Measurements from ENCODE around the gene PLCH2.

The PLCH2 gene

GRCh38 chr1:2523191-2523890 is 47.3 kb downstream of the PLCH2 start:
- Histone ChIP-seq H3K9me3 (ENCODE audit: control insufficient read depth, insufficient read depth, low read length) (no peaks in the 10 kb centered on the region), H3K4me3 (ENCODE audit: low read depth, low read length) (no peak overlapping the region), H3K36me3 (ENCODE audit: control insufficient read depth, insufficient read depth, low read length) (peaks cover 35% of the 10 kb centered on the region), H3K27ac (ENCODE audit: low read depth, low read length) (no peak overlapping the region), H3K27me3 (ENCODE audit: control insufficient read depth, insufficient read depth, low read length) (peaks cover 17% of the 10 kb centered on the region), H3K4me1 (ENCODE audit: control insufficient read depth, insufficient read depth, low read length) (peaks cover 27% of the 10 kb centered on the region), H3K9ac (ENCODE audit: low read depth, low read length) (no peak overlapping the region)

DNA sequence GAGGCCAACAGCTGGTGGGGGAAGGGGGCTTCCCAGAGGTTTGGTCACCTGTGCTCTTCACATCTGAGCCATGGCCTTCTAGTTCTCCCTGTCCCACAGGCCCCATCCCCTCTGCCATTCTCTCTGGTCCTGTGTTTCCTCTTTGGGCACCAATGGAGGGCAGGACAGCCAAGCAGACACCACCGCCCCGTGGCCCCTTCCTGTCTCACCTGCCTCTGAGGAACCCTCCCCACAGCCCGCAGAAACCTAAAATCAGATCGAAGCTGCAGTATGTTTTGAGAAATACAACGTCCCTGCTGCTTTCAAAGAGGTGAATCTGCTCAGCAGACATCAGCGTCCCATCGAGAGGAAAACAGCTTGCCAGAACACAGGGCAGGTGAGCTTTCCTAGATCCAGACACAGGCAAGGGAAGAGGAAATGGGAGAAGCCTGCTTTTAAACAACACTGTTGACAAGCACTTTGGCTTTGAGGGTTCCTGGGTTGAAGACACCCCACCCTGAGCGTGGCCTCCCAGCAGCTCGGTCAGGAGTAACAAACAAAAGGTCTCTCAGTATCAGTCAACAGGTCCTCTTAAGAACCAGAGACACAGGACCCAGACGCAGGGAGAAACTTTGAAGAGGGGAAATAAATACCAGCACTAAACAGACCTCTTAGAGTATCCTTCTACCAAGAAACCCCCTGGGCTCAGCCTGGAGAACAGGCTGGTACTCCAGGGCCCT is 48.0 kb downstream of the PLCH2 start:
- Histone ChIP-seq H3K4me3 (ENCODE audit: low read depth, low read length) (no peak overlapping the region), H3K27ac (ENCODE audit: low read depth, low read length) (no peak overlapping the region)

DNA sequence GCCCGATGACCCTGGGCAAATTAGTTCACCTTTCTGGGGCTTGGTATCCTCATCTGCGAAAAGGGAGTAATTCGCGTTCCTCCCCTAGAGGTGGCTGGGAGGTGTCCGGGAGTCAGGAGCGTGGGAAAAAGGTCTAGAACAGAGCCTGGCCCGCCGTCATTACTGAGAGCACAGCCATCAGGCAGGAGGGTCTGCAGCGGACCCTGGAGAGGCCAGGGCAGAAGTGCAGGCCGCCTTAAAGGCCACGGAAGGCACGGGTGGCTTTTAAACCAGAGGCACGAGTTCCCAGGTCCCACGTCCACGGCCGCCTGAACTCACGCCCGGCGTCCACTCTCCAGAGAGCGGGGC is 49.5 kb downstream of the PLCH2 start:
- Histone ChIP-seq H3K9me3 (ENCODE audit: control insufficient read depth, insufficient read depth, low read length) (no peaks in the 10 kb centered on the region), H3K4me3 (ENCODE audit: low read depth, low read length) (peak overlapping the region; percentile 97), H3K4me1 (ENCODE audit: control insufficient read depth, insufficient read depth, low read length) (peaks cover 35% of the 10 kb centered on the region), H3K27ac (ENCODE audit: low read depth, low read length) (peak overlapping the region; percentile 42), H3K9ac (ENCODE audit: low read depth, low read length) (peak overlapping the region; percentile 61), H3K36me3 (ENCODE audit: control insufficient read depth, insufficient read depth, low read length) (peaks cover 15% of the 10 kb centered on the region), H3K27me3 (ENCODE audit: control insufficient read depth, insufficient read depth, low read length) (peaks cover 35% of the 10 kb centered on the region)

More for the DNA sequence above, 48.0 kb downstream of the PLCH2 start:
- peaks cover 28% of the 10 kb centered on the region for H3K36me3 ChIP-seq (ENCODE audit: control insufficient read depth, insufficient read depth, low read length)
- H3K4me1 ChIP-seq (ENCODE audit: control insufficient read depth, insufficient read depth, low read length): peaks cover 34% of the 10 kb centered on the region
- no peak overlapping the region for H3K9ac ChIP-seq (ENCODE audit: low read depth, low read length)
- H3K9me3 ChIP-seq (ENCODE audit: control insufficient read depth, insufficient read depth, low read length): no peaks in the 10 kb centered on the region
- H3K27me3 ChIP-seq (ENCODE audit: control insufficient read depth, insufficient read depth, low read length): peaks cover 24% of the 10 kb centered on the region

- peaks cover 42% of the 10 kb centered on the region for H3K27me3 ChIP-seq (ENCODE audit: control insufficient read depth, insufficient read depth, low read length)
- peak within 1 kb of the TSS; percentile 61 for H3K9ac ChIP-seq (ENCODE audit: low read depth, low read length)
- H3K36me3 ChIP-seq (ENCODE audit: control insufficient read depth, insufficient read depth, low read length): peaks cover 8% of the 10 kb centered on the region
- peak within 1 kb of the TSS; percentile 90 for H3K27ac ChIP-seq (ENCODE audit: low read depth, low read length)
- H3K9me3 ChIP-seq (ENCODE audit: control insufficient read depth, insufficient read depth, low read length): no peaks in the 10 kb centered on the region
- peak within 1 kb of the TSS; percentile 97 for H3K4me3 ChIP-seq (ENCODE audit: low read depth, low read length)
- H3K4me1 ChIP-seq (ENCODE audit: control insufficient read depth, insufficient read depth, low read length): peaks cover 35% of the 10 kb centered on the region
These were observed 50.1 kb downstream of the PLCH2 start, which contains the start of gene PANK4 for GRCh38 chr1:2525920-2526823. TSS of gene PANK4 (minus strand) at chr1:2526596. CDS start at chr1:2526587, 9 bp downstream.

DNA sequence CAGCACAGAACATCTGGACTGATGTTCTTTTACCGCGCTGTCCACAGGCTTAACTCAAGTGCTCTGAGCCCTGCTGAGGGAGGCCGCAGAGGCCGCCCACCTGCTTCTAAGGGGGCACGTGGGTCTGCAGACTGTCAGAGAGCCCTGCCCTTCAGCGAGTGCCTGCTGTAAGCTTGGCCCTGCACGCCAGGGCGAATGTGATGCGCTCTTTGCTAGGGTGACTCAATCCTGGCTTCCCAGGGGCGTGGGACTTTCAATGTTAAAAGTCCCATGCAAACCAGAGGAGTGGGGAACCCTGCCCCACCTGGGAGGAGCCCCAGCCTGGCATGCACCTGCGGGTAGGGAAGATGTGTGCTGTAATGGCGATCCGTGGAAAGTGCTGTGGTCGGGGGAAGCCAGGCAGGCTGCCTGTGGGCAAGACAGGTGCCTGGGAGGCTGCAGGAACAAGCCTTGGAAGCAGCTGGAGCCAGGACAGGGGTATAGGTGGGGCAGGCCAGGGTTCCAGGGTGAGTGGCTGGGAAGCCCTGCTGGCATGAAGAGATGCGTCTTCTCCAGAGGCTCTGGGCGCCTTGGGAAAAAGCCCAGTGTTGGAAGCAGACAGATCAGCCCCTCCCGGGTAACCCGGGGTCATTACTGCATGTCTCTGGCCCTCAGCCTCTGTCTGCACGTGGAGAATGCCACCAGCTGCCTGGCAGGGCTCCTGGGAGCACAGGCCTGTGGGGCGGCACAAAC is 50.9 kb downstream of the PLCH2 start:
- H3K4me3 ChIP-seq (ENCODE audit: low read depth, low read length): peak overlapping the region; percentile 97; the same call in 1 of the 2 replicates
- H3K9ac ChIP-seq (ENCODE audit: low read depth, low read length): no peak overlapping the region
- peaks cover 4% of the 10 kb centered on the region; the same call in 1 of the 2 replicates for H3K36me3 ChIP-seq (ENCODE audit: control insufficient read depth, insufficient read depth, low read length)
- peaks cover 35% of the 10 kb centered on the region for H3K4me1 ChIP-seq (ENCODE audit: control insufficient read depth, insufficient read depth, low read length)
- peaks cover 50% of the 10 kb centered on the region for H3K27me3 ChIP-seq (ENCODE audit: control insufficient read depth, insufficient read depth, low read length)
- no peaks in the 10 kb centered on the region for H3K9me3 ChIP-seq (ENCODE audit: control insufficient read depth, insufficient read depth, low read length)
- H3K27ac ChIP-seq (ENCODE audit: low read depth, low read length): no peak overlapping the region

DNA sequence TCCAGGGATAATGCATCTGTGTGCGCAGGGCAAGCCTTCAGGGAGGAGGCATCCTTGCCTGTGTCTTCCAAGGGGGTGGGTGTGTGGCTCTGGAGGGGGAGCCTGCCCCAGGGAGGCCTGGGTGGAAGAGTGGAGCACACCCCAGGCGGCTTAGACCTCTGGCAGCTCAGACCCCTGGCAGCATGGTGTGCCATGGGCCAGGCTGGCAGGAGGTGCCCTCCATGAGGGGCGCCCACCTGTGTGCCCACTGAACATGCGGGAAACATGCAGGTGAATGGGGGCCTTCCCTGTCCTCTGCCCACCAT is 51.4 kb downstream of the PLCH2 start:
- H3K27me3 ChIP-seq (ENCODE audit: control insufficient read depth, insufficient read depth, low read length): peaks cover 55% of the 10 kb centered on the region

DNA sequence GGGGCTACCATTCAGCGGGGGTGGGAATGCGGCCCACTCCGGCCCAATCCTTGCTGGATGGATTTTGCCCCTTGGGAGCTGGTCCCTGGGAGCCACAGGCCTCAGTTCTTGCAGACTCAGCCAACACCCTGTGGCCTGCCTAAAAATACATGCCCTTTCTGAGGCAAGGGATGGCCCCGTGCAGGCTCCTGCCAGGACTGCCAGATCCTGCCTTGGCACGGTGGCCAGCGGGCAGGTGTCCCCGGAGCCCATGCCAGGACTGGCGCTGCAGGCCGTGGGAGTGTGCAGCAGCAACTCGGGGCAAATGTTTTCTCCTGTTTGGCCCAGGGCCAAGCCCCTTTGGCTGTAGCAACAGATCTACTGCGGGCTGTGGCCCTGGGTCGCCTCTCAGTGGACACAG is 51.9 kb downstream of the PLCH2 start:
- Histone ChIP-seq H3K4me1 (ENCODE audit: control insufficient read depth, insufficient read depth, low read length) (peaks cover 35% of the 10 kb centered on the region), H3K9me3 (ENCODE audit: control insufficient read depth, insufficient read depth, low read length) (no peaks in the 10 kb centered on the region), H3K9ac (ENCODE audit: low read depth, low read length) (no peak overlapping the region), H3K27ac (ENCODE audit: low read depth, low read length) (no peak overlapping the region), H3K27me3 (ENCODE audit: control insufficient read depth, insufficient read depth, low read length) (peaks cover 60% of the 10 kb centered on the region), H3K36me3 (ENCODE audit: control insufficient read depth, insufficient read depth, low read length) (peaks cover under 1% of the 10 kb centered on the region; the same call in 1 of the 2 replicates), H3K4me3 (ENCODE audit: low read depth, low read length) (no peak overlapping the region)

More for the DNA sequence above, 51.4 kb downstream of the PLCH2 start:
- H3K4me3 ChIP-seq (ENCODE audit: low read depth, low read length): no peak overlapping the region
- H3K9me3 ChIP-seq (ENCODE audit: control insufficient read depth, insufficient read depth, low read length): no peaks in the 10 kb centered on the region
- no peak overlapping the region for H3K9ac ChIP-seq (ENCODE audit: low read depth, low read length)
- peaks cover 35% of the 10 kb centered on the region for H3K4me1 ChIP-seq (ENCODE audit: control insufficient read depth, insufficient read depth, low read length)
- no peak overlapping the region for H3K27ac ChIP-seq (ENCODE audit: low read depth, low read length)
- H3K36me3 ChIP-seq (ENCODE audit: control insufficient read depth, insufficient read depth, low read length): peaks cover 4% of the 10 kb centered on the region; the same call in 1 of the 2 replicates

DNA sequence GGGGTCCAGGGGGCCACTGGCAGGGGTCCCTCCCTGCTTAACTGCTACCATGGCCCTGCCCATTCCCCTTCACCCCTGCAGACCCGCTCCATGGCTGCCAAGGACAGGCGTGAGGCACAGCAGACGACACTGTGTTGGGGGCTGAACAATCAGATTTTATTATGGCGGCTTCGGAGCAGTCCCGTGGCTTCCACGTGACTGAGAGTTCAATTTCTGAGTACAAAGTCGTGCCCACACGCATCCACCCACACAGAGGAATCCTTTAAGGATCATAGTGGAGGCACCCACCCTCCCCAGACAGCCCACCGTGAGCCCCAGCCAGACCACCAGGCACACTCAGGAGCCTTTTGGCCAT is 52.5 kb downstream of the PLCH2 start:
- no peak overlapping the region for H3K27ac ChIP-seq (ENCODE audit: low read depth, low read length)
- H3K9me3 ChIP-seq (ENCODE audit: control insufficient read depth, insufficient read depth, low read length): no peaks in the 10 kb centered on the region
- H3K9ac ChIP-seq (ENCODE audit: low read depth, low read length): no peak overlapping the region
- no peak overlapping the region for H3K4me3 ChIP-seq (ENCODE audit: low read depth, low read length)
- H3K27me3 ChIP-seq (ENCODE audit: control insufficient read depth, insufficient read depth, low read length): peaks cover 65% of the 10 kb centered on the region
- peaks cover 32% of the 10 kb centered on the region for H3K4me1 ChIP-seq (ENCODE audit: control insufficient read depth, insufficient read depth, low read length)
- no peaks in the 10 kb centered on the region for H3K36me3 ChIP-seq (ENCODE audit: control insufficient read depth, insufficient read depth, low read length)

DNA sequence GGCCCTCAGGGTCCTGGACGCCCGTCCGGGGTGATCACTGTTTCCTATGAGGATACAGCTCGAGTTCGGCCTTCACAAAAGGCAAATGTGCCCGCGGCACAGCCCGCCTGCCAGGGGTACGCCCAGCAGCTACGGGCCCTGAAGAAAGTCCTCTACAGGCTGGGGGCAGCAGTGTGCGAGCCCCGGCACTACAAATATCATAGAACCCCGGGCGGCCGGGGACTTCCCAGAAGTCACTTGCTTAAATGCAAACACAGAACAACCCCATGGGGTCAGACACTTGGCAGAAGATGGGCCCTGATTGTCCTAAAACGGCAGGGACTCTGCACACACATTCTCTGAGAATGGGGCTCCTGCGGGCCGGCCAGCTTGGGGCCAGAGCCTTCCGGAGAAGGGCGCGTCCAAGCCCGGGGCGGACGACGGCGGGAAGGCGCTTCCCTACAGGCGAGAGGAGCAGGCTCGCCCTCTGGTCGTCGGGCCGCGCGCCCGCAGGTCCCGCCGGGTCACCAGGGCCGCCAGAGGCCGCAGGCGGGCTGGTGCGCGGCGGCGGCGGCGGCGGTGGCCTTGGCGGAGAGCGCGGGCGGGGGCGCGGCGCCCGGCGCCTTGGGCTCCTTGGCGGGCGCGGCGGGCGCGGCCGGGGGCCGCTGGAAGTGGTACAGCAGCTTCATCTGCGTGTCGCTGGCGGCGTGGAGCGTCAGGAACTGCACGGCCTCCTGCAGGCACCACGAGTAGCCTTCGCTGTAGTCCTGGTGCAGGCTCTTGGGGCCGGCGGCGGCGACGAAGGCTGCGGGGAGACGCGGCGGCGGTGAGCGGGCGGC is 53.1 kb downstream of the PLCH2 start:
- peak overlapping the region; percentile 52; the same call in 1 of the 2 replicates for H3K4me3 ChIP-seq (ENCODE audit: low read depth, low read length)

More for the DNA sequence above, 53.1 kb downstream of the PLCH2 start:
- Histone ChIP-seq H3K9ac (ENCODE audit: low read depth, low read length) (no peak overlapping the region), H3K36me3 (ENCODE audit: control insufficient read depth, insufficient read depth, low read length) (no peaks in the 10 kb centered on the region), H3K27ac (ENCODE audit: low read depth, low read length) (no peak overlapping the region), H3K9me3 (ENCODE audit: control insufficient read depth, insufficient read depth, low read length) (no peaks in the 10 kb centered on the region), H3K27me3 (ENCODE audit: control insufficient read depth, insufficient read depth, low read length) (peaks cover 71% of the 10 kb centered on the region), H3K4me1 (ENCODE audit: control insufficient read depth, insufficient read depth, low read length) (peaks cover 26% of the 10 kb centered on the region)
